GM06990 (cell line): ENCODE data around the gene CLASP2.

Experiments used
- DNase-seq: peaks from one replicate; pipeline ENCODE4 v3.0.0-alpha.2; 2011; ENCODE audit not compliant: insufficient read length; ENCODE audit errors: extremely low read depth
- H3K27me3 ChIP-seq: replicated peaks from 2 replicates; pipeline ENCODE4 v1.6.0; 2011; ENCODE audit warnings: low read length; ENCODE audit not compliant: control insufficient read depth, insufficient read depth
- H3K36me3 ChIP-seq: 2 replicates; pipeline ENCODE4 v1.5.1; 2011; ENCODE audit warnings: low read length; ENCODE audit not compliant: control insufficient read depth, insufficient read depth
- H3K4me3 ChIP-seq: replicated peaks from 2 replicates; pipeline ENCODE4 v1.5.1; 2011; ENCODE audit warnings: low read depth, mild to moderate bottlenecking, control low read depth, low read length
- TF ChIP-seq, protein P1 (sequence below): IDR thresholded peaks from 2 replicates; pipeline ENCODE4 v1.5.1; 2011; ENCODE audit warnings: low read length, control low read depth, mild to moderate bottlenecking, inconsistent platforms; ENCODE audit not compliant: insufficient read depth, poor library complexity, severe bottlenecking

Gene CLASP2

DNA sequence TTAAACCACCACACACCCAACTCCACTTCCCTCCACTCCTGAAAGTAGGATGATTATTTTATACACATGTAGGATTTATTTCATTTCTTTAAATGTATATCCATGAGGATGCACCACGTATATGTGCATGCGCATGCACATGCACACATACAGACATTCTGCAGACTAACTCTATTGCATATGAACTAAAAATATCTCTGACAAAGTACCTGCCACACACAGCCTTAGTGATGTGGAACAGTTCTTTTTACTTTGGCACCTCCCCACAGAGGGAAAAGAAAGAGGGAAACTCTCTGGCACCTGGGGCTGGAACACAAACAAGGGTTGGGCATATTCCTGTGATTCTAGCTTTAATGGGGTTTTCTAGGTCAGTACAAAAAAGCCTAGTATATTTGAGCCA, 138.2 kb downstream of the CLASP2 start:
- TF ChIP-seq, protein P1, sequence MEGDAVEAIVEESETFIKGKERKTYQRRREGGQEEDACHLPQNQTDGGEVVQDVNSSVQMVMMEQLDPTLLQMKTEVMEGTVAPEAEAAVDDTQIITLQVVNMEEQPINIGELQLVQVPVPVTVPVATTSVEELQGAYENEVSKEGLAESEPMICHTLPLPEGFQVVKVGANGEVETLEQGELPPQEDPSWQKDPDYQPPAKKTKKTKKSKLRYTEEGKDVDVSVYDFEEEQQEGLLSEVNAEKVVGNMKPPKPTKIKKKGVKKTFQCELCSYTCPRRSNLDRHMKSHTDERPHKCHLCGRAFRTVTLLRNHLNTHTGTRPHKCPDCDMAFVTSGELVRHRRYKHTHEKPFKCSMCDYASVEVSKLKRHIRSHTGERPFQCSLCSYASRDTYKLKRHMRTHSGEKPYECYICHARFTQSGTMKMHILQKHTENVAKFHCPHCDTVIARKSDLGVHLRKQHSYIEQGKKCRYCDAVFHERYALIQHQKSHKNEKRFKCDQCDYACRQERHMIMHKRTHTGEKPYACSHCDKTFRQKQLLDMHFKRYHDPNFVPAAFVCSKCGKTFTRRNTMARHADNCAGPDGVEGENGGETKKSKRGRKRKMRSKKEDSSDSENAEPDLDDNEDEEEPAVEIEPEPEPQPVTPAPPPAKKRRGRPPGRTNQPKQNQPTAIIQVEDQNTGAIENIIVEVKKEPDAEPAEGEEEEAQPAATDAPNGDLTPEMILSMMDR, result no peak
- Histone ChIP-seq H3K36me3 (no peaks in the 10 kb centered on the region), H3K4me3 (no peak overlapping the region), H3K27me3 (no peaks in the 10 kb centered on the region)
- no peak for DNase-seq

DNA sequence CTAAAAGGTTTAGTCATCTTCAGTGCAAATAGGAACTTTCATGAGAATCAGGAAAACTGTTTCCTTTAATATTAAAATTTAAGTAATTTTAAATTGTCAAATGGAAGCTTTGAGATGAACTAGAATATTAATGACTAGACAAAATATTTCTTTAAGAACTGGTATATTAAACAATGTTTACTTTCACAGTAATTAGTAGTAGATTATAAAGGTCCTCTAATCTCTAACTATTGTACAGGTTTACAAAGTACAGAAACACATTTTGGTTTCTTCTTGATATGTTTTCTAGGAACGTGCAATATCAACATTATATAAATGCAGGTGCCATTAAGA, 138.9 kb downstream of the CLASP2 start:
- H3K27me3 ChIP-seq, result no peaks in the 10 kb centered on the region
- H3K4me3 ChIP-seq, result no peak overlapping the region
- H3K36me3 ChIP-seq, result no peaks in the 10 kb centered on the region
- no peak for DNase-seq
- TF ChIP-seq, protein P1, result no peak

DNA sequence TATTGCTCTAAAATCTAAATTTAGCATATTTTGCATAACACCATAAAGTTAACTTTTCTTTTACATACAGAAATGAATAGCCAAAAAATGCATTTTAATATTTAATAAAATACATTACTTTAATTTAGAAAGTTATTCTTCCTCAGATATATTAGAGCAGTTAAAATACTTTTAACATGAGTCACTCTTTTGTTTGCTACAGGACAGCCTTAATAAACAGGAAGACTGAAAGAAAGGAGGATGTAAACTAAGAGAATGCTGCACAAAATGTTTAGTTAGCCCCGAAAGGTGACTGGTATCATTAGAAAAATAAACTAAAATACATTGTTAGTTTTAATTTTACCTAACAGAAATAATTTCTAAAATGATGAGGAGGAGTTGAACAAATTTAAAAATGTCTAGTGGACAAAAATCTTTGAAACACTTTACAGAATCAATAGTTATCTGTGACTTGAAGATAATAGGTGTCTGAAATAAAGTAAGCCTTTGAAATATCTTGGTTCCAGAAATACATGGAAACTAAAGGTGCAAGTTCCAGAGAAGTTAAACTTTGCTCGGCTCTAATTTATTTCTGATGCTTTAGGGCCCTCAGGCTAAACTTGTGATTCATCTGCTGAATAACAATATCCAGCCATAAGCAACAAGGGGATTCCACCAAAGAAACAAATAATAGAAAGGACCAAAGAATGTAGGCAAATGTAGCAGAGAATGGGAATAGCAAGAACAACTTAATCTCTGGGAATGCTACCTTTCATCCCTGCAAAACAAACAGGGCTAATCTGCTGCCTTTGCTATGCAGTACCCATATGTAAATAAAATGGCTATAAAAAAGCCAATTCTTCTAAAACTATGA, 139.5 kb downstream of the CLASP2 start:
- no peak overlapping the region for H3K4me3 ChIP-seq
- H3K27me3 ChIP-seq, result no peaks in the 10 kb centered on the region
- H3K36me3 ChIP-seq, result no peaks in the 10 kb centered on the region
- DNase-seq, result no peak
- TF ChIP-seq, protein P1, result no peak

DNA sequence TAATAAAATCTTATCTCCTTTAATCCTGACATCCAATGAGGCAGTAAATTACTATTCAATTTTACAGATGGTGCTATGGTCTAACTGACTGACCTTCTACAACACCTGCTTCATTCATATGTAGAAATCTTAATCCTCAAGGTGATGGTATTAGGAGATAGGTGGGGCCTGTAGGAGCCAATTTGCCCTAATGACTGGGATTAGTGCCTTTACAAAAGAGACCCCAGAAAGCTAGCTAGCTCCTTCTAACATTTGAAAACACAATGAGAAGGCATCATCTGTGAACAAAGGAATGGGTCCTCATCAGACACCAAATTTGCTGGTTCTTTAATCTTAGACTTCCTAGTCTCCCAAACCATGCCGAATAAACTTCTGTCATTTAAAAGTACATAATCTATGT, 140.5 kb downstream of the CLASP2 start:
- DNase-seq, result no peak
- Histone ChIP-seq H3K36me3 (no peaks in the 10 kb centered on the region), H3K4me3 (no peak overlapping the region)

DNA sequence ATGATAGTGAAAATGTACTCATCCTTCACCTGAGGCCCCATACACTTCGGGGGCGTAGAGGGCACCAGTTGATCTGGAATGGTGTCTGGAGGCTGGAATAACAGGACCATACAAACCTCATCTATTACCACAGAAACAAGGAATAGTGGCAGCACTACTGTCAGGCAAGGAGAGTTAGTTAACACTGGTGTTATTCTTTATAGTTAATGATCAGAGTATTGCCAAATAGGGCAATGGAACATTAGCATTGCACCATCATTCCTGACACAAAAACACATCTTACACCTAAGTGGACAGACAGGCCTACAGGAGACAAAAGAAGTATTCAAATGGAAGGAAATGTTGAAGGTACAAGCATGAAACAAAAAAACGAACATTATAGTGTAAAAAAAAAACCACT, 140.9 kb downstream of the CLASP2 start:
- TF ChIP-seq, protein P1, result no peak
- Histone ChIP-seq H3K27me3 (no peaks in the 10 kb centered on the region), H3K36me3 (no peaks in the 10 kb centered on the region), H3K4me3 (no peak overlapping the region)
- DNase-seq, result no peak

More for the DNA sequence above, 140.5 kb downstream of the CLASP2 start:
- H3K27me3 ChIP-seq, result no peaks in the 10 kb centered on the region
- TF ChIP-seq, protein P1, result no peak
